HG02798 (cell line): ENCODE results near the gene DNM3.

Experiments
- ATAC-seq: cut with Tn5 transposase; IDR thresholded peaks from one replicate; pipeline ENCODE4 v1.9.1; 2021; ENCODE audit warnings: mild to moderate bottlenecking; ENCODE audit not compliant: unreplicated experiment, poor library complexity

DNM3 gene

GRCh38 chr1:171865106-171865505 is 23.8 kb downstream of the DNM3 start:
- no peak for ATAC-seq

DNA sequence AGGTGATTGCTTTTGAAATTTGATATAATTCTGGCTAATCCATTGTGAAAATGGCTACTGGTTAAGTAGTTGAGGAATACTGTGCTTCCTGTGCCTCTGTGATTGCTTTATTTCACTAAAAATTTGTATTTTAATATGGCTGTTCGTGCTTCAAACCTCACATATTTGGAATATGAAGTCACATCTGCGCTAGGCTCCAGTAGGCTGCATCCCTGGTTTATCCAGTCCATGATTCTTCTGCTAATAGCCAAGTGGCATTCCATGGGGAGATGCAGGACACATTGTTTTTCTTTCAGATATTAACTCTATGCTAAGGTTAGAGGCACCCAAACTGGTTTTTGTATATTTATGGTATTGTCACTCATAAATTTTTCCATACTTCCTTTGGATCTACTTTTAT is 25.9 kb downstream of the DNM3 start:
- ATAC-seq: no peak

DNA sequence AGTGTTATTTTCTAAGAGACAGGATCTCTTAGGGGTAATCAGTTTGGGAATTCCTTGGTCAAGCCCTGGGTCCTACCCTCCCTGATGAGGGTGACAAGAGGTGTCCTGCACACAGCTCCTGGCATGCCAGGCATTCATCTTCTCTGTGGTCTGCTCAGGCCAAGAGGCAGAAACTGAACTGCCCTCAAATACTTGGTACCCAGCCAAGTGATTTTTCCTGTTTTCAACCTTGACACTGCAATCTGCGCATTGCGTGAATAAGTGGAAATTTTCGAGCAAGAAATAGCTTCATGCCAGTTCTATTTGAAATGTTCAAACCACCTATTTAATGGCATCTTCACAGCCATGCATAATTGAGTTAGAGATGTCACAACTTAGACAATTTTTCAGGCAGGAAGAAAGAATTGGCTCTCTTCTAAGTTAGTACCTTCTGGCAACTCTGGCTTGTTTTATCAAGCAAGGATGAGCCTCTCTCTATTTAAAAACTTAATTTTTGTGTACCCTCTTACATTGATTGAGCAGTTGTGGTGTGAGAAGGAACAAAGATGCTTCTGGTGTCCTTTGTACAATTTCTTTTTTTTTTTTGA is 27.0 kb downstream of the DNM3 start:
- ATAC-seq: no peak

GRCh38 chr1:171869097-171869496 is 27.8 kb downstream of the DNM3 start:
- no peak for ATAC-seq

DNA sequence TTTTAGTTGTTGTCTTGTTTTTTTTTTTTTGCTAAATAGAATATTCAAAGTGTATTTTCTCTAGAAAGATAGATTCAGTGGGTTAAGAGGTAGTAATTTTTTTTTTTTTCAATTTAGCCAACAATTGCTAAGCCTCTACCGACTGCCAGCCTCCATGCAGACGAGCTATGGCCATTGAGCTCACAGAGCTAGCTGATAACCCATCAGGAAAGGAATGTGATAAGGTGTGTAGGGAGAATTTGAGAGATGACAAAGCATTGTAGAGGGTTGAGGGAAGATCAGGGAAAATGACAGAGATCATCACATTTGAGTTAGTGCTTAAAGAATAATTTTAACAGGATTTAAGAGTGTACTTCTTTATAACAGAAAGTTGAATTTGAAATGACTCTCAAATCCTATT is 30.6 kb downstream of the DNM3 start:
- ATAC-seq: no peak

- ATAC-seq: no peak
Measured at GRCh38 chr1:171872430-171872829, 31.1 kb downstream of the DNM3 start.

GRCh38 chr1:171873664-171874063 is 32.4 kb downstream of the DNM3 start:
- ATAC-seq: no peak

- peak; percentile 85 for ATAC-seq
Measured at GRCh38 chr1:171877701-171878100, 36.4 kb downstream of the DNM3 start.

DNA sequence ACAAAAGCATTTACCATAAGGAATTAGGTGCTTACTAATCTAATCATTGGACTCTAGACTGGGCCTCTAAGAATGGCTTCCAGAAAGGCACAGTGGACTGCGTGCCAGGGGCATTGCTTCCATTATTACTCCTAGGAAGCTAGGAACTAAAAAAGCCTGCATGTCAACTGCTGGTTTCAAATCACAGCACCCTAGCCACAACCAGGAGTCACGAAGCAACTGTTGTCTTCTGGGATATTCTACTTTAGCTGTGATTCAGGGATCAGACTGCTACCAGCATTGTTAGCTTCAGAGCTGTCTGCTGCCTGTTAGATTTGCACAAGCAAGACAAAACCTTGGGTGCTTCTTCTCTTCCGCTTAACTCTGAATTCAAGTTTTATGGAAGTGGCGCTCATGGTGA is 38.3 kb downstream of the DNM3 start:
- no peak for ATAC-seq

- ATAC-seq: no peak
Measured at GRCh38 chr1:171881442-171881841, 40.1 kb downstream of the DNM3 start.

GRCh38 chr1:171883849-171884248 is 42.6 kb downstream of the DNM3 start:
- peak; percentile 46 for ATAC-seq

GRCh38 chr1:171884475-171884874 is 43.2 kb downstream of the DNM3 start:
- ATAC-seq: no peak

GRCh38 chr1:171890131-171890530 is 48.8 kb downstream of the DNM3 start:
- ATAC-seq: no peak

GRCh38 chr1:171896936-171897703 is 55.8 kb downstream of the DNM3 start:
- ATAC-seq: no peak

- ATAC-seq: no peak
Measured at GRCh38 chr1:171898941-171899340, 57.6 kb downstream of the DNM3 start.

- no peak for ATAC-seq
Measured at GRCh38 chr1:171899838-171900237, 58.5 kb downstream of the DNM3 start.

GRCh38 chr1:171901245-171901644 is 59.9 kb downstream of the DNM3 start:
- ATAC-seq: no peak

- no peak for ATAC-seq
Measured at GRCh38 chr1:171902527-171902926, 61.2 kb downstream of the DNM3 start.

- ATAC-seq: no peak
Measured at GRCh38 chr1:171904778-171905450, 63.6 kb downstream of the DNM3 start.

DNA sequence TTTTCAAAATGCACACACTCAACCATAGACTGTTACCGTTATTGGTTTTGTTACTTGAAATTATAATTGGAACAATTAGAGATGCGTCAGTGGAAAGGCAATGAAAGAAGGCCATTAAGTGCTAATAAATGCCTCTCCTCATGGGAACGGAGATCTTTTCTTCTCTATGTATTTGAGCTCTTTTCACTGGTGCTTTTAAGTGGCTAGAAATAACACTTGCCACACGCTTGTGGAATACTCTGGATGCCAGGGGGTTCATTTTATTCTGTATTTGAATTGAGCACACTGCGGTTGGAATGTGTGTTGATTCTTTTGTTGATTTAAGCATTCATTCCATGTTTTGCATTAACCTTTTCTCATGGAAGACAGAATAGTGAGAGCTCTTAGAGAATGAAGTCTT is 68.4 kb downstream of the DNM3 start:
- ATAC-seq: no peak

GRCh38 chr1:171910786-171911185 is 69.5 kb downstream of the DNM3 start:
- ATAC-seq: no peak

DNA sequence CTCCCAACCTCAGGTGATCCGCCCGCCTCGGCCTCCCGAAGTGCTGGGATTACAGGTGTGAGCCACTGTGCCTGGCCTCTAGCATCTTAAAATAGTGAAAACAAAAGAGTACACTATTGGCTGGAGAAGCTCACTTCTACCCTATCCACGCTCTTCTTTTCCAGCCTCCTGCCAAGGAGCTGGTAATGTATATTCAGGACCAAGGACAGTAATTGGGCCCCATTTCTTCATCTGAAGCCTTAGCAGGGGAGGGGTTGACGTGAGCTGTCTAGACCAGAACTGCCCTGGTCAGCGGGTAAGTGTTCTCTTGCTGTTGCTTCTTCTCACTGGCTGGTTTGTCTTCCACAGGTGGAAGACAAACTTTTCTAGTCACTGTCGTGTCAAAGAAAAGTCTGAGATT is 70.2 kb downstream of the DNM3 start:
- no peak for ATAC-seq
